GM10248 (cell line): Measurements from ENCODE around the gene DECR2.

Experiments used
- CTCF ChIA-PET: fragments of 300-600 bp; sonication (Branson Sonifier 250); formaldehyde crosslinking; extraction: SDS; loops from one replicate; lab custom pipeline; 2021; ENCODE audit warnings: antibody characterized with exemption; lab: Yijun Ruan, JAX
- POLR2A ChIA-PET: fragments of 350-650 bp; sonication (Branson Sonifier 250); formaldehyde crosslinking; extraction: SDS; loops from one replicate; lab custom pipeline; 2020; ENCODE audit warnings: antibody characterized with exemption; lab: Yijun Ruan, JAX
- DNase-seq: peaks from one replicate; pipeline ENCODE4 v3.0.0; 2012; ENCODE audit errors: extremely low spot score
- CTCF ChIP-seq: IDR thresholded peaks from 2 replicates; pipeline ENCODE4 v1.5.1; 2012; ENCODE audit warnings: mild to moderate bottlenecking, low read depth; ENCODE audit errors: extremely low read depth, missing control alignments, control extremely low read depth

DECR2 gene

GRCh38 chr16:379183-379960, 22.3 kb upstream of the DECR2 start:
- CTCF ChIA-PET = interaction anchor here (1.0 kb wide), 1 partner anchor 17 kb away, joined by 4 read pairs; no protein-coding TSS in a partner anchor
- POLR2A ChIA-PET = no interaction called here

DNA sequence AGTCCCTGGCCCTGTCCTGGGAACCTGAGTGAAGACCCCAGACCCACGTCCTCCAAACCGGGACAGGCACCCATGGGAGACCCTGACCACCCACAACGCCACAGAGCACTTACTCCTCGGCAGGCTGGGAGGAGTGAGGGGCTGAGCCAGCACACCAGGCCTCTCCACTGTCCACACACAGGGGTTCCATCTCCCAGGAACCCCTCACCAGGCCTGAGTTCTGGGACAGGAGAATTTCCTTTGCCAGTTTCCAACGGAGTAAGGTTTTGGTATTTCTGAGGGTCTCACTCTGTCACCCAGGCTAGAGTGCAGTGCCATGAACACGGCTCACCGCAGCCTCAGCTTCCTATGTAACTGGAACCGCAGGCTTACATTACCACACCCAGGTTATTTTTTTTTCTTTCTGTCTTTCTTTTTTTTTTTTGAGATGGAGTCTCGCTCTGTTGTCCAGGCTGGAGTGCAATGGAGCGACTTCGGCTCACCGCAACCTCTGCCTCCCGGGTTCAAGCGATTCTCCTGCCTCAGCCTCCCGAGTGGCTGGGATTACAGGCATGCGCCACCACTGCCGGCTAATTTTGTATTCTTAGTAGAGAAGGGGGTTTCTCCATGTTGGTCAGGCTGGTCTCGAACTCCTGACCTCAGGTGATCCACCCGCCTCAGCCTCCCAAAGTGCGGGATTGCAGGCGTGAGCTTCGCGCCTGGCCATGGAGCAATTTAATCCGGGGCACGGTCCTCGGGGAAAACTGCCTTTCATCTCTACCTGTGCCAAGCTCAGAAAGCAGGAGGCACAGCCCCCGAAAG, 21.5 kb upstream of the DECR2 start:
- no peak for TF ChIP-seq CTCF
- CTCF ChIA-PET = interaction anchor here (1.0 kb wide), 1 partner anchor 18 kb away, joined by 4 read pairs; no protein-coding TSS in a partner anchor
- DNase-seq = no peak
- POLR2A ChIA-PET = interaction anchor here (1.1 kb wide), 1 partner anchor 13 kb away, joined by 4 read pairs; no protein-coding TSS in a partner anchor

More at GRCh38 chr16:379183-379960, 22.3 kb upstream of the DECR2 start:
- TF ChIP-seq CTCF = no peak
- no peak for DNase-seq

- ChIA-PET POLR2A (interaction anchor here (0.5 to 1.1 kb wide), 2 partner anchors 13 to 990 kb away, joined by 4 to 8 read pairs; no protein-coding TSS in a partner anchor), CTCF (no interaction called here)
- TF ChIP-seq CTCF = no peak
- DNase-seq = no peak
These were observed 21.0 kb upstream of the DECR2 start for GRCh38 chr16:380762-381011.

- no peak for TF ChIP-seq CTCF
- no peak for DNase-seq
- CTCF ChIA-PET = interaction anchor here (1.5 to 2.1 kb wide), 2 partner anchors 44 to 275 kb away, joined by 3 to 5 read pairs; partner anchors contain the start of gene RAB11FIP3
- POLR2A ChIA-PET = interaction anchor here (0.5 to 1.1 kb wide), 2 partner anchors 12 to 989 kb away, joined by 4 to 8 read pairs; no protein-coding TSS in a partner anchor
These were observed 20.5 kb upstream of the DECR2 start for GRCh38 chr16:381012-381788.

DNA sequence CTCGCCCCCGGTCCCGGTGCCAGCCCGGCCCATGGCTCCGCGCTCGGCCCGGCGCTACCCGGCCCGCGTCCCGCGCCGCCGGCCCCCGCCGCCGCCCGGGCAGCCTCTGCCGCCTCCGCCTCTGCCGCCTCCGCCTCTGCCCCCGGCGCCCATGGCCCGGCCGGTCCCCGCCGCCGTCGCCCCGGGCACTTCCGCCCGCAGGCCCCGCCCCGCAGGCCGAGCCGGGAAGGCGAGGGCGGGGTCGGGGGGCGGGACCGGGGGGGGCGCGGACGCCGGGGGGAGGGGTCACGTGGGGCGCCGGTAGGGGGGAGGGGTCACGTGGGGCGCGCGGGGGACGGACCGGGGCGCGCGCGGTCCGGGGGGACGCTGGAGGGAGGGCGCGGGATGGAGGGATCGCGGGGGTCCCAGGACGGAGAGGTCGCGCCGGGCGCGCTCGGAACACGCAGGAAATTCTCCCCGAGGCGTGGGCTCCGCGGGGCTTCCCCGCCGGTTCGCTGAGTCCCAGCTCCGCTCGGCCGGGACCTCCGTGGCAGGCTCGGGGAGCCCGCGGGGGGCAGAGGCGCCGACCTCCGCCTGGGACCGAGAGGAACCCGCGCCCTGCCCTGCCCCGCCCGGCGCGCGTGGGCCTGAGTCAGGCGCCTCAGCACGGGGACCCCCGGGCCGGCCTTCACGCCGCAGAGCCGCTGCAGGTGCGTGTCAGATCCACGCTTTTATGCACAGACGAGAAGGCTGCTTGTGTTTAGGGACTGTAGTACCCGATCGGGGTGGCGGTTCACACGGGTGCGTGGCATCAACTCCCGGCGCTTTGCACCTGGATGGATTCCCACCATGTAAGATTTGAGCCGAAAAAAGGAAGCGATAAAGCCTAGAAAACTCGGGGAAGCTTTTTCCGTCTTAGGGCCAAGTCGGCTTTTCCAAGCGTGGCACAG, 19.6 kb upstream of the DECR2 start, which contains the start of gene PGAP6:
PGAP6 (minus strand) TSS at position 190 of the 929 bp plus-strand sequence; CDS start at position 33, 157 bp downstream.
- ChIA-PET POLR2A (interaction anchor here (1.0 kb wide), 1 partner anchor 19 kb away, joined by 11 read pairs; the partner anchor contains the start of gene DECR2), CTCF (interaction anchor here (0.8 to 2.1 kb wide), 6 partner anchors 10 to 275 kb away, joined by 3 to 5 read pairs (median 4); partner anchors contain the start of genes HBQ1 and RAB11FIP3)
- peak; percentile 94 for DNase-seq
- TF ChIP-seq CTCF = no peak
